ENCODE results near the gene TMPRSS6. TPM values are rescaled to one million over a fixed set of nuclear protein-coding genes. Genes with fewer than 3 reads are reported as not detected.

TMPRSS6 gene
- total RNA-seq, 1 experiment from 2014 or later: not detected

- CTCF ChIA-PET: no interaction called here
- Mint-ChIP-seq H3K36me3 (ENCODE audit: insufficient read depth, unreplicated experiment) (no peaks in the 10 kb centered on the region), H3K27me3 (ENCODE audit: unreplicated experiment) (peaks cover 63% of the 10 kb centered on the region)
Measured at GRCh38 chr22:37094239-37094638, 15.3 kb downstream of the TMPRSS6 start.

DNA sequence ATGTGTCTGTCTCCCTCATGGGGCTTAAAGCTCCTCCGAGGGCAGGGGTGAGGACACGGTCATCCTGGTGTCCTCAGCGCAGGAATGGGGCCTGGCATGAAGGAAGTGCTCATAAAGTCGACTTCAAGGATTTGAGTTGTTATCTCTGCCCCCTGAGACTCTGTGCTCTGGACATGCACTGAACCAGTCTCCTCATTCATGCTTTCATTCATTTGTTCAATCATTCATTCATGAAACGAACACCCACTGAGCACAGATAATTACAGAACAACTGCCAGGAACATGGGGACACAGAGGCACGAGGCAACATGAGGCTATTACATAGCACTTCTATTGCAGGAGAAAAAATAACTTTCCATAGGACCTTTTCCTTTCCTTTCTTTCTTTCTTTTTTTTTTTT lies 16.5 kb downstream of the TMPRSS6 start:
- Mint-ChIP-seq H3K9me3 (ENCODE audit: low read depth, unreplicated experiment) (no peaks in the 10 kb centered on the region), H3K4me1 (ENCODE audit: low read depth, unreplicated experiment) (no peaks in the 10 kb centered on the region), H3K27ac (ENCODE audit: unreplicated experiment) (no peak overlapping the region), H3K4me3 (ENCODE audit: low read depth, unreplicated experiment) (no peak overlapping the region), H3K27me3 (ENCODE audit: unreplicated experiment) (peaks cover 66% of the 10 kb centered on the region), H3K36me3 (ENCODE audit: insufficient read depth, unreplicated experiment) (no peaks in the 10 kb centered on the region)
- intact Hi-C loops (cut with micrococcal nuclease; ENCODE audit: unreplicated experiment): no loop called here
- TF ChIP-seq, protein P1, sequence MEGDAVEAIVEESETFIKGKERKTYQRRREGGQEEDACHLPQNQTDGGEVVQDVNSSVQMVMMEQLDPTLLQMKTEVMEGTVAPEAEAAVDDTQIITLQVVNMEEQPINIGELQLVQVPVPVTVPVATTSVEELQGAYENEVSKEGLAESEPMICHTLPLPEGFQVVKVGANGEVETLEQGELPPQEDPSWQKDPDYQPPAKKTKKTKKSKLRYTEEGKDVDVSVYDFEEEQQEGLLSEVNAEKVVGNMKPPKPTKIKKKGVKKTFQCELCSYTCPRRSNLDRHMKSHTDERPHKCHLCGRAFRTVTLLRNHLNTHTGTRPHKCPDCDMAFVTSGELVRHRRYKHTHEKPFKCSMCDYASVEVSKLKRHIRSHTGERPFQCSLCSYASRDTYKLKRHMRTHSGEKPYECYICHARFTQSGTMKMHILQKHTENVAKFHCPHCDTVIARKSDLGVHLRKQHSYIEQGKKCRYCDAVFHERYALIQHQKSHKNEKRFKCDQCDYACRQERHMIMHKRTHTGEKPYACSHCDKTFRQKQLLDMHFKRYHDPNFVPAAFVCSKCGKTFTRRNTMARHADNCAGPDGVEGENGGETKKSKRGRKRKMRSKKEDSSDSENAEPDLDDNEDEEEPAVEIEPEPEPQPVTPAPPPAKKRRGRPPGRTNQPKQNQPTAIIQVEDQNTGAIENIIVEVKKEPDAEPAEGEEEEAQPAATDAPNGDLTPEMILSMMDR (IDR thresholded peaks at IDR 0.05; ENCODE audit: unreplicated experiment): no peak
- CTCF ChIA-PET: no interaction called here
- BruUV-seq (replicated peaks): no TSS peak
- DNase-seq: no peak

More at GRCh38 chr22:37094239-37094638, 15.3 kb downstream of the TMPRSS6 start:
- TF ChIP-seq, protein P1 (IDR thresholded peaks at IDR 0.05; ENCODE audit: unreplicated experiment): no peak
- DNase-seq: no peak
- intact Hi-C loops (cut with micrococcal nuclease; ENCODE audit: unreplicated experiment): no loop called here
- no peaks in the 10 kb centered on the region for H3K4me1 Mint-ChIP-seq (ENCODE audit: low read depth, unreplicated experiment)
- H3K4me3 Mint-ChIP-seq (ENCODE audit: low read depth, unreplicated experiment): no peak overlapping the region
- H3K9me3 Mint-ChIP-seq (ENCODE audit: low read depth, unreplicated experiment): no peaks in the 10 kb centered on the region
- no peak overlapping the region for H3K27ac Mint-ChIP-seq (ENCODE audit: unreplicated experiment)
- BruUV-seq (replicated peaks): no TSS peak

DNA sequence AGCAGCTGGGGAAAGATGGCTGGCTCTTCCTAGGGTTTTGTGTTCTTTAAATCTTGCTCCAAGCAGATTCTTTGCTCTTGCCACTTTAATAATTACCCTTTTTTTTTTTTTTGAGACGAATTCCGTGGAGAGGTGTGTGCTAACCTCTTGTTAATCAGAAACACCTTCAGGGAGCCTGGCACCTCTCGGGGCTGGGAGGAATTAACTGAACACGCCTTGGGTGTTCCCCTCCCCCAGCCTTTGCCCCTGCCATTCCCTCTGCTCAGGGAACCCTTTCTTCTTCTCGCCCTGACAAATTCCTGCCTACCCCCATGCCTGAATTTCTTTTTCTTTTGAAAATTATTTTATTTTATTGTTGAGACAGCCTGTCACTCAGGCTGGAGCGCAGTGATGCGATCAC lies 17.5 kb downstream of the TMPRSS6 start:
- intact Hi-C loops (cut with micrococcal nuclease; ENCODE audit: unreplicated experiment): no loop called here
- TF ChIP-seq, protein P1 (IDR thresholded peaks at IDR 0.05; ENCODE audit: unreplicated experiment): no peak

DNA sequence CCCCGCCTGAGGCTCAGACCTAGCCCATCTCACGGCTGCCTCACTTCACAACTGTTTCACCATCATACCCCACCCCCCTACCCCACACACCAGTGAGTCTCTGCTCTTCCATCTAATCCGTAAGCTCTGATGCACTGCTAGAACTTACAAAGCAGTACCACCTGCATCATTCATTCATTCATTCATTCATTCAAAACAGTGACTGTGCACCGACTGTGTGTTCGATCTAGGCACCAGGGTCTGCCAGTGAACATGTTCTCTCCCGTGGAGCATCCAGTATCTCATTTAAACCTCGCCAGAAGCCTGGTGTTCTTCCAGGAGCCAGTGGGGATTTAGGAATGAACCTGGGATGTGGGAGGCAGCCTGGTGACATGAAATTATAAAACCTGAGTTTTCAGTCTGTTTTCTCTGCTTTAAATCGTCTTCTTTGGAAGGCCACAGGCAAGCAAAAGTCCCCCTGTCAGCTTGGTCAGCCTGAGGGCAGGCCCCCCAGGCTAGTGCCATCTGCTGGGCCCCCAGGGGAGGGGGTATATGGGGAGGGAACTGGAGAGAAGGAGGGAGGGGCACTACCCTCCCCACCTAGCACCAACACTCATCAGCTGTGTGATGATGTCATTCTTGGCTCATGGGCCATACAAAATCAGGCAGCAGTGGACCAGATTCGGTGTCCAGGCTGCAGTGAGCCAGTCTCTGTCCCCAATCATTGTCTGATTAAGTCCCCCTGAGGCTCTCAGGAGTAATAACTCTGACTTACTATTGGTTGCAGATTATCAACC lies 18.4 kb downstream of the TMPRSS6 start:
- H3K27me3 Mint-ChIP-seq (ENCODE audit: unreplicated experiment): peaks cover 62% of the 10 kb centered on the region

More for the DNA sequence above, 17.5 kb downstream of the TMPRSS6 start:
- no peaks in the 10 kb centered on the region for H3K9me3 Mint-ChIP-seq (ENCODE audit: low read depth, unreplicated experiment)
- no peaks in the 10 kb centered on the region for H3K4me1 Mint-ChIP-seq (ENCODE audit: low read depth, unreplicated experiment)
- CTCF ChIA-PET: interaction anchor here (0.6 kb wide), 1 partner anchor 339 kb away, joined by 5 read pairs; no protein-coding TSS in a partner anchor
- H3K36me3 Mint-ChIP-seq (ENCODE audit: insufficient read depth, unreplicated experiment): no peaks in the 10 kb centered on the region
- DNase-seq: no peak
- H3K27ac Mint-ChIP-seq (ENCODE audit: unreplicated experiment): no peak overlapping the region
- H3K4me3 Mint-ChIP-seq (ENCODE audit: low read depth, unreplicated experiment): no peak overlapping the region
- BruUV-seq (replicated peaks): no TSS peak
- H3K27me3 Mint-ChIP-seq (ENCODE audit: unreplicated experiment): peaks cover 67% of the 10 kb centered on the region

More for the DNA sequence above, 18.4 kb downstream of the TMPRSS6 start:
- Mint-ChIP-seq H3K36me3 (ENCODE audit: insufficient read depth, unreplicated experiment) (no peaks in the 10 kb centered on the region), H3K27ac (ENCODE audit: unreplicated experiment) (no peak overlapping the region), H3K9me3 (ENCODE audit: low read depth, unreplicated experiment) (no peaks in the 10 kb centered on the region), H3K4me3 (ENCODE audit: low read depth, unreplicated experiment) (no peak overlapping the region), H3K4me1 (ENCODE audit: low read depth, unreplicated experiment) (no peaks in the 10 kb centered on the region)
- TF ChIP-seq, protein P1 (IDR thresholded peaks at IDR 0.05; ENCODE audit: unreplicated experiment): no peak
- intact Hi-C loops (cut with micrococcal nuclease; ENCODE audit: unreplicated experiment): no loop called here
- BruUV-seq (replicated peaks): no TSS peak
- CTCF ChIA-PET: no interaction called here
- DNase-seq: no peak

All from Calu3 (cell line).